Upper lobe of left lung (tissue), 6 donors: ENCODE measurements around the gene MAGI2. TPM values are rescaled to one million over a fixed set of nuclear protein-coding genes. Genes with fewer than 3 reads are reported as not detected.

ENCODE experiments used
- ATAC-seq, 2 donors: fragments of 200-7000 bp; cut with Tn5 transposase; one replicate each; pipeline ENCODE4 v1.9.1; 2022; ENCODE audit warnings: mild to moderate bottlenecking in 2 of 2, moderate library complexity in 2 of 2; ENCODE audit not compliant: low FRiP score in 2 of 2
- DNase-seq, 2 donors: peaks; one replicate each; pipeline ENCODE4 v3.0.0-alpha.2; 2019 to 2020
- H3K27ac ChIP-seq, 4 donors: fragments of 200-600 bp; sonication (generic); one replicate each; pipeline ENCODE4 v1.5.1; 2016 to 2019
- H3K27me3 ChIP-seq, 4 donors: fragments of 200-600 bp; sonication (generic); one replicate each; pipeline ENCODE4 v1.5.1; 2017 to 2019
- H3K36me3 ChIP-seq, 4 donors: fragments of 200-600 bp; sonication (generic); one replicate each; pipeline ENCODE4 v1.5.1; 2016 to 2019
- H3K4me1 ChIP-seq, 4 donors: fragments of 200-600 bp; sonication (generic); one replicate each; pipeline ENCODE4 v1.5.1; 2018 to 2019
- H3K4me3 ChIP-seq, 4 donors: fragments of 200-600 bp; sonication (generic); one replicate each; pipeline ENCODE4 v1.5.1; 2017 to 2019; ENCODE audit warnings: mild to moderate bottlenecking in 2 of 4, moderate library complexity in 1 of 4
- H3K9me3 ChIP-seq, 4 donors: fragments of 200-600 bp; sonication (generic); one replicate each; pipeline ENCODE4 v1.5.1; 2018 to 2019
- EP300 ChIP-seq, 4 donors: sonication (generic); formaldehyde crosslinking; IDR thresholded peaks; one replicate each; pipeline ENCODE4 v1.5.1; 2017; ENCODE audit warnings: antibody characterized with exemption in 4 of 4, control low read depth in 2 of 4
- POLR2A ChIP-seq, 4 donors: fragments of 450-650 bp; IDR thresholded peaks; one replicate each; pipeline ENCODE4 v1.5.1; 2016 to 2017; ENCODE audit warnings: antibody characterized with exemption in 4 of 4, mild to moderate bottlenecking in 2 of 4
- POLR2AphosphoS5 ChIP-seq, 2 donors: sonication (generic); formaldehyde crosslinking; IDR thresholded peaks; one replicate each; pipeline ENCODE4 v1.5.1; 2017; ENCODE audit warnings: antibody characterized with exemption in 2 of 2
- WGBS, 2 donors: methylation state at CpG; one replicate each; pipeline ENCODE4 v1.1.5; 2017 to 2018; 5-methylcytosine and 5-hydroxymethylcytosine counted together
- total RNA-seq, 6 donors: library from RNA; depleted of rRNA in 4 of 6; stranded (reverse); fragments of >200 nt in 4 of 6; gene quantifications; one replicate each; pipeline versions ENCODE4 v1.1.0 to v1.2.1, GENCODE V29; 2016 to 2021
- TF ChIP-seq, protein P1 (sequence below), 6 experiments: fragments of 450-650 bp in 4 of 6; fragments of 200-600 bp in 2 of 6; sonication (generic) in 2 of 6; IDR thresholded peaks; one replicate each; pipeline ENCODE4 v1.5.1; 2016 to 2019; ENCODE audit warnings: antibody characterized with exemption in 6 of 6
- donor health status: DM: no; HTN: no; CAD: no; lungs with moderate emphysema.
- donor health status: DM: no; HTN: yes; CAD: no; lungs with severe emphysema.

The MAGI2 gene
- total RNA-seq, 6 donors from 2014 or later = 7.9 to 84.9 (median 11.8) TPM

DNA sequence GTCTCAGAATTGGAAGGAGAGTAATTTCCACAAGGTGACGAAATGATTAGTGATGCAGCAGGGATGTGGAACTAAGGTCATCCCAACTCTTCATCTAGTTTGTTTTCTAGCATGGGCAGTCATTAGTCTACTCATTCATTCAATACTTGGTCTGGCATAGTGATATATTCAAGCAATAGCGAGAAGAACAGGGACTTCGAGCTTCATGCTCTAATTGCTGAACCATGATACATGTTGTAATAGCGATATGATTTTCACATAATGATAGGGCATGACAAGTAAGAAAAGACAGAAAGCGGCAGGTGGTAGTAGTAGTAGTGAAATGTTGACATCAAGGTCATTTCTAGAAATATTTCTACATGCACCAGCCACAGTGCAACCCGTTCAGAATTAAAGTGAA lies 1002.8 kb downstream of the MAGI2 start:
- 66 to 72% methylated on average over 6 of the region's 6 CpGs for WGBS, 2 donors
- DNase-seq = no peak
- no peak overlapping the region for H3K27ac ChIP-seq
- H3K9me3 ChIP-seq = no peaks in the 10 kb centered on the region
- H3K36me3 ChIP-seq = no peaks in the 10 kb centered on the region
- H3K4me3 ChIP-seq = no peak overlapping the region
- TF ChIP-seq, protein P1, sequence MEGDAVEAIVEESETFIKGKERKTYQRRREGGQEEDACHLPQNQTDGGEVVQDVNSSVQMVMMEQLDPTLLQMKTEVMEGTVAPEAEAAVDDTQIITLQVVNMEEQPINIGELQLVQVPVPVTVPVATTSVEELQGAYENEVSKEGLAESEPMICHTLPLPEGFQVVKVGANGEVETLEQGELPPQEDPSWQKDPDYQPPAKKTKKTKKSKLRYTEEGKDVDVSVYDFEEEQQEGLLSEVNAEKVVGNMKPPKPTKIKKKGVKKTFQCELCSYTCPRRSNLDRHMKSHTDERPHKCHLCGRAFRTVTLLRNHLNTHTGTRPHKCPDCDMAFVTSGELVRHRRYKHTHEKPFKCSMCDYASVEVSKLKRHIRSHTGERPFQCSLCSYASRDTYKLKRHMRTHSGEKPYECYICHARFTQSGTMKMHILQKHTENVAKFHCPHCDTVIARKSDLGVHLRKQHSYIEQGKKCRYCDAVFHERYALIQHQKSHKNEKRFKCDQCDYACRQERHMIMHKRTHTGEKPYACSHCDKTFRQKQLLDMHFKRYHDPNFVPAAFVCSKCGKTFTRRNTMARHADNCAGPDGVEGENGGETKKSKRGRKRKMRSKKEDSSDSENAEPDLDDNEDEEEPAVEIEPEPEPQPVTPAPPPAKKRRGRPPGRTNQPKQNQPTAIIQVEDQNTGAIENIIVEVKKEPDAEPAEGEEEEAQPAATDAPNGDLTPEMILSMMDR (IDR thresholded peaks at IDR 0.05) = no peak
- no peak for TF ChIP-seq POLR2A (IDR thresholded peaks at IDR 0.05)
- no peak for TF ChIP-seq EP300 (IDR thresholded peaks at IDR 0.05)
- TF ChIP-seq POLR2AphosphoS5 (IDR thresholded peaks at IDR 0.05) = no peak
- no peaks in the 10 kb centered on the region for H3K27me3 ChIP-seq
- ATAC-seq = no peak
- H3K4me1 ChIP-seq = no peaks in the 10 kb centered on the region

DNA sequence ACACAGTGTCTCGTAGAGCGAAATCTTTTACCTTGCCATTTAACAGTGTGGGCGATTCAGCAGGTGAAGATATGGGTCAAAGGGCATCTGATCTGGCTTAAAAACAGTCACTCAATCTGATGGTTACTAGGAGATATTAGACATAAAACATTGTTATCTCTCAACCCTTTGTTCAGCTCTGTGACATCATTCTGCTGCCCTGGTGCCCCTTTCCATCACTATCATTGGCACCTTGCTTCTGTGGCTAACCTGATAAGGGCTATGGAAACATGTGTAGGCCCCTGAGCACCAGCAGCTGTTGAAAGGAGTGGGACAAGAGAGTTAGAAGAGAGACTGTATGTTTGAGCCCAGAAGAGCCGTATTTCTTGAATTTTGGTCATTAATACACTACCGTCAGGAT lies 1004.6 kb downstream of the MAGI2 start:
- Histone ChIP-seq H3K36me3 (no peaks in the 10 kb centered on the region), H3K27ac (no peak overlapping the region), H3K4me1 (no peaks in the 10 kb centered on the region), H3K4me3 (no peak overlapping the region), H3K9me3 (no peaks in the 10 kb centered on the region), H3K27me3 (no peaks in the 10 kb centered on the region)
- DNase-seq (no peak), ATAC-seq (no peak)
- 92 to 93% methylated on average over 5 of the region's 5 CpGs for WGBS, 2 donors
- TF ChIP-seq POLR2A (IDR thresholded peaks at IDR 0.05) (no peak), POLR2AphosphoS5 (IDR thresholded peaks at IDR 0.05) (no peak), EP300 (IDR thresholded peaks at IDR 0.05) (no peak)
- TF ChIP-seq, protein P1 (IDR thresholded peaks at IDR 0.05) = no peak

DNA sequence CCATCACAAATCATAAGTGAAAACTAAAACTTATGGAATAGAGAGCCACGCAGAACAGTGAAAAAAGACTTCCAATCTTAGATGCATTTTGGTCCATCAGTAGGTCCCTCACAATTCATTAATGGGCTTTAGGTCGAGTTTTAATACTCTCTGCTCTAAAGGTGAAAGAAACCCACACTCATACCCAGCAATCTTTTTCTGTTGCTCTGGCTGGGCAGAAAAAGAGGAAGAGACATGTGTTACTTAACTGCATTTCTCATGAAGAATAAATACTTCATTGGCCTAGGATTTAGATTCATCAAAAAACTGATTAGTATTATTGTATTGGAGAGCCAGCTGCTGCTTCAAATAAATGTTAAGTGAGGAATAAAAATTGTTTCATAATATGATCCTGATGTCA lies 1009.2 kb downstream of the MAGI2 start:
- H3K27me3 ChIP-seq = no peaks in the 10 kb centered on the region
- no peak overlapping the region for H3K27ac ChIP-seq
- H3K4me1 ChIP-seq = no peaks in the 10 kb centered on the region
- DNase-seq (no peak), ATAC-seq (no peak)
- H3K9me3 ChIP-seq = no peaks in the 10 kb centered on the region
- WGBS, 2 donors = 75 to 78% methylated on average over 2 of the region's 2 CpGs
- no peaks in the 10 kb centered on the region for H3K36me3 ChIP-seq
- TF ChIP-seq POLR2A (IDR thresholded peaks at IDR 0.05) (no peak), POLR2AphosphoS5 (IDR thresholded peaks at IDR 0.05) (no peak), EP300 (IDR thresholded peaks at IDR 0.05) (no peak)
- TF ChIP-seq, protein P1 (IDR thresholded peaks at IDR 0.05) = no peak
- H3K4me3 ChIP-seq = no peak overlapping the region

DNA sequence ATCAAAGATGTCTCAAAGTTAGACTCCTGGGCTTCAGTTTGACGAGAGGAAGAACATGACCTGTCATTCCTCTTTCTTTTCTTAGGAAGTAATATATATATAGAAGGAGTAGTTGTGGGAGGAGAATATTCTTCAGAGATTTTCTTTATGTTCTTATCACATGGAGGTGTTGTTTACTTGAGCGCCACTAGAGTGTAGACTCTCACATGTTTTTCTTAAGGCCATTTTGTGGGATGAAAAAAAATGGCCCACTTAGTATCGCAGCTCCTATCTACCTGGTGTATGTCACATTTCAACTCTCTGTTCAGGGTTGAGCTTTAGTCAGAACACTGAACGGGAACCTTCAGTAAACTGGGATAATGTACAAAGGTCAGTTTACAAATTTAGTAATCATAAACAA lies 1009.7 kb downstream of the MAGI2 start:
- Histone ChIP-seq H3K9me3 (no peaks in the 10 kb centered on the region), H3K36me3 (no peaks in the 10 kb centered on the region), H3K27me3 (no peaks in the 10 kb centered on the region), H3K4me3 (no peak overlapping the region), H3K27ac (no peak overlapping the region), H3K4me1 (no peaks in the 10 kb centered on the region)
- TF ChIP-seq, protein P1 (IDR thresholded peaks at IDR 0.05) = no peak
- TF ChIP-seq POLR2A (IDR thresholded peaks at IDR 0.05) = no peak
- no peak for TF ChIP-seq EP300 (IDR thresholded peaks at IDR 0.05)
- no peak for TF ChIP-seq POLR2AphosphoS5 (IDR thresholded peaks at IDR 0.05)
- 61 to 65% methylated on average over 4 of the region's 4 CpGs for whole genome bisulfite sequencing, 2 donors
- no peak for DNase-seq
- no peak for ATAC-seq

DNA sequence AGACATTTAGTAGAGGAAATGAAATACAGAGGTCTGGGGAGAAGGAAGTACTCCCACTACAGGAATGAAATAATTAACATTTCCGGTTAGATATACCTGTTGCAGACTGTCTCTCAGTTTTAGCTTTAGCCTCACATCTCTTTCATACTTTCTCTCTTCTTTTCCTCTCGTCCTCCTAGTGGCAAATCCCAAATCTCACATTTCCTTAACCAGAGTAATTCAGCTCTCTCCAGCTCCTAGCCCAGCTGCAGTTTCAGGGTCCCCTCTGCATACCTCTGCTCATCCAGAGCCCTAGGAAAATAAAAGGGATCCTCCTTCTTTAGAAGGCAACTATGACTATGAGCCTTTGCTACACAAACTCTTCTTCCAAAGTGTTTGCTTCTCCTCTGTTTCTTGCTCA lies 1011.7 kb downstream of the MAGI2 start:
- no peak for DNase-seq
- H3K4me3 ChIP-seq = no peak overlapping the region
- H3K36me3 ChIP-seq = no peaks in the 10 kb centered on the region
- ATAC-seq = no peak
- no peaks in the 10 kb centered on the region for H3K9me3 ChIP-seq
- WGBS, 2 donors = 68 to 78% methylated on average over 2 of the region's 2 CpGs
- H3K4me1 ChIP-seq = no peaks in the 10 kb centered on the region
- H3K27ac ChIP-seq = no peak overlapping the region
- no peaks in the 10 kb centered on the region for H3K27me3 ChIP-seq
- TF ChIP-seq POLR2AphosphoS5 (IDR thresholded peaks at IDR 0.05) (no peak), POLR2A (IDR thresholded peaks at IDR 0.05) (no peak), EP300 (IDR thresholded peaks at IDR 0.05) (no peak)
- TF ChIP-seq, protein P1 (IDR thresholded peaks at IDR 0.05) = no peak
